HG03432 (cell line): ENCODE results near the gene CYP1B1.
"Not testable (repeated sequence)": the region's sequence is repeated elsewhere in the genome, so short reads cannot be mapped to it uniquely, and the experiment has no call there.

ENCODE experiments used
- ATAC-seq: cut with Tn5 transposase; IDR thresholded peaks from one replicate; pipeline ENCODE4 v1.9.1; 2021; ENCODE audit warnings: mild to moderate bottlenecking, moderate library complexity; ENCODE audit not compliant: unreplicated experiment

The CYP1B1 gene

DNA sequence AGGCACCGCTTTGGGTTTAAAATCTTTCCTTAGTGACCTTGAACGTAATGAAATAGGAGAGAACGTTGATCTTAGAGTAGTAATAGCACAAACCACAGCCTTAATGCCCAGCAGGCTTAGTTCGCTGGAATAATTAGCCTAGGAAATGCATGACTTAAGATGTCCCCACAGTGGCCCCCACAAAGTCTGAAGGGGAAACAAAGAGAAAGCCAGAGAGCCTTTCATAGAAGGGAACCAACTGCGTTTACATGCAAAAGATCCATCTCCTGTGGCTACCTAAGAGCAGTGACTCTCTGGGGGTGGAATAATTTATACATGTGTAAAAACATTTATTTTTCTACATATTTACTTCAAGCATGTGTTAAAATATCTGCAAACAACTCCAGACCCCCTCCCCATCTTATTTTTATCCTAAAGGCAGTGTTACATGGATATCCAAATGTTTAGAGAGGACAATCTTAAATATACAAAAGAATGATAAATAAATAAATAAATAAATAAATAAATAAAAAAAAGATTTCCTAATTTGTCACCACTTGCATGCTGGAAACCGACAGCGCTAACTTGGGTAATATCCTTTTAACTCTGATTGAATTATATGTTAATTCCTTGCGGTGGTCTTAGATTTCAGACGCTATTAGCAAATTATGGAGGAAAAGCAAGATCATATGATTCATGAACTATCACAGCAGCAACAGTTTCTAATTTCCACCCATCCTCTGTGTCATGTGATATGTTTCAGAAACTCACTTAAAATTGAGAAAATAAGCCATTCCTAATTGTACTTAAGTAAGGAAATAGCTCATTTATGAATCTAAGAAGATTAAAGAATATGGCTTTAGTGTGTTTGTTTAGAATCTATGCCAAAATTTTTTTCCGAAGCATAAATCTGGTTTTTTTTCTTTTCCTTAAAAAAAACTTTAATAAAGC is 23.4 kb upstream of the CYP1B1 start:
- ATAC-seq, result no peak

DNA sequence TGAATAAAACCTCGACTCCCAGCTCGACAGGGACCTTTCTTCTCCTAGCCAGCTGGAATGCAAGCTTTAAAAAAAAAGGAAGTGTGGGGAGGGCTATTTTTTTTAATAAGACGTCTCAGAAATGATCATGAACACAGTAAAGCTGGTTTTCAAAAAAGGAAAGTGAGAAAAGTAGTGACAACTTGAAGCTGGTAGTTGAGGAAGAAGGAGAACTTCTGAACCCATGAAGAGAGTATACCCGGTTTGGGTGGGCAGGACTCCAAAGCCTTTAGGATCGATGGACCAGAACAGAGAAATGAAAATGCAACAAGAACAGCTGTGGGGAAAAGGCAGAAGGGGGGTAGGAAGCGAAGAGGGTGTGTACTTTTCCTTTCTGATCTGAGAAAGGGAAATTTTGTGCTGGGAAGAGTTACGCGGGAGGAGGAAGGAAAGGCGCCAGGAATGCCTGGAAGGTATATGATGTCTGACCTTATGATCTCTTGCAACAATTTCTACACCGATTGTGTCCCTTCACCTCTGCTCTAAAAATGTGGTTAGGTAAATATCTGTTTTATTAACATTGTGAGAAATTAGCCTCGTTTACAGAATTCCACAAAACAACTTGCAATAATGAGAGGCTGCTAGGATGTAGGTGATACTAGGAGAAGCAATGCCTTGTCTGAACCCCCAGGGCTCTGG is 22.6 kb upstream of the CYP1B1 start:
- no peak for ATAC-seq

DNA sequence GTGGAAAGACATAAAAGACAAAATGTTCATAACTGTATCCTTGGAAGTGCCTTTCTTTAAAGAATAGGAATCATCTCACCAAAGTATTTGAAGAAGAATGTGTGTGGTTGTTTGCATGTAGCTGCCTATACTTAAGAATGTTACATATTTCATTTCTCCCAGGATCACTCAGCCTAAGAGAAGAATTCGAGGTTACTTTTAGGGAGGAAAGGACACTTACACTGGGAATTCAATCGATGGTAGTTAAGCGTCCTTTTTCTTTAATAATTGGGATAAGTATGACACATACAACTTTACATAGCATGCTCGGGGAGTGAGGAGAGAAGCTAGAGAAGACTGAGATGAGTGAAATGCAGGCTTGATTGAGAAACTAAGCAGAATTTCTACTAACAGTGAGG is 22.0 kb upstream of the CYP1B1 start:
- no peak for ATAC-seq

DNA sequence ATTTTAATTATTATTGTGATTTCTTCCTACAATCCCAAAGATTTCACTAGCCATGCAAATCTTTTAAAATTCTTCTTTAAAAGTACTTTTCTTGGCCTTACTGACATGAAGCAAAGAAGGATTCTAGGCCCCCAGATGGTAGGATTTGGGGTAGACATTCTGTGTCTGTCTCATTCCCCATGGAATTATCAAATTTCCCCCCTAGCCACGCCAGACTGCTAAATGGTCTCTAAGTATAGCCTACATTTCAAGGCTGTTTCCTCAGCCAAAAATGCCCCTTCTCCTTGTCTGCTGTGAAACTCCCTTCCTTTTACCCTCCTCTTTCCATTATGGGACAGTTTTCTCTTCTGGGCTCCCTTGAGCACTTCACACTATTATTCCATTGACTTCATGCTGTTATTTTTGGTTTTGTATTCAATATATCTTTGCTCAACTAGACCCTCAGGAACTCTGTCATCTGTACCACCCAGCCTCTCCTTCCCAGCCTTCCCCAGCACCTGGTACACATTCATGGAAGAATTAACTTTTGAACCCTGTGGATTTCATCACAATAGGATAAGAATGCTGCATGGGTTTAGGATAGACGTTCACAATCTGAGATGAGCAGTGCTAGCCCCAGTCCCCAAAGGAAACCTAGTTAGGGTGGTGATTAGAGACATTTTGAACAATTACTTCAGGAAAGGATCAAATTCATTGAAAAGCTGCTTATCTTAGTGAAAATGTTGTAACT is 21.5 kb upstream of the CYP1B1 start:
- no peak for ATAC-seq

DNA sequence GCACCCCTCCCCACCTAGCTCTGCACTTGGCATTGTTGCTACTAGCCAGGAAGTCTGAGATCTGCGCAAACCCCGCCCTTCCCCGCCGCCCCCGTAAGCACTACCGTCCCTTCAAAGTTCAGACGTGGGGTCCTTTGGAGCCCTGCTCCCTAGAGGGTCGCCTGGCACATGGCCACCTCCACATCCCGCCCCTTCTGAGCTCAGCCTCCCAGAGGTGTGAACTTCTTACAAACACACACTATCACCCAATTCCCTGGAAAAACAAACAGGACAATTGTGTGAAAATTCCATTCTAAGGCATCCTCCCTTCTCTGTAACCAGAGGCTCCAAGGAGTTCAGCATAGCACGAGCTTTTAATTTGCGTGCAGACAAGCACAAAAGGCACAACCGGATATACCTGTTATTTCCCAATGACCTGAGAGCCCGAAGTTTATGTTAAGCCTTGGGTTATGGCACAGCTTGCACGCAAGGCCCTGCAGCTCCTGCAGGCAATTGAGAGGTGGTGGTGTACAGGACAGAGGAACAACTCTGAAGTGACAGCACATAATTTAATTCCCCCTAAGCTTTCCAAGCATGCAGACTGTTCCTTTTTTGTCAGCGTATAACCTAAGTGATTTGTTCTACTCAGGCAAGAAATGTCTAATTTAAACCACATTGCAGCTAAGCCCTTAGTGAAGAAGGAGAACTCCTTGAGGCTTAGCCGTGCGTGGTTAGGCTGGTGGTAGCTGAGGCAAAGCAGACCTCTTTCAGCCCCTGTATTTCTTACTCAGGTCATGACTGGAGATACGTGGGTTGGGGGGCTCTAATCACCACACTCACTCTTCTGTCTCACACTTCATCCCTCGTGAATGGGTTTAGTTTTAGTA is 20.3 kb upstream of the CYP1B1 start:
- ATAC-seq, result peak; percentile 71

DNA sequence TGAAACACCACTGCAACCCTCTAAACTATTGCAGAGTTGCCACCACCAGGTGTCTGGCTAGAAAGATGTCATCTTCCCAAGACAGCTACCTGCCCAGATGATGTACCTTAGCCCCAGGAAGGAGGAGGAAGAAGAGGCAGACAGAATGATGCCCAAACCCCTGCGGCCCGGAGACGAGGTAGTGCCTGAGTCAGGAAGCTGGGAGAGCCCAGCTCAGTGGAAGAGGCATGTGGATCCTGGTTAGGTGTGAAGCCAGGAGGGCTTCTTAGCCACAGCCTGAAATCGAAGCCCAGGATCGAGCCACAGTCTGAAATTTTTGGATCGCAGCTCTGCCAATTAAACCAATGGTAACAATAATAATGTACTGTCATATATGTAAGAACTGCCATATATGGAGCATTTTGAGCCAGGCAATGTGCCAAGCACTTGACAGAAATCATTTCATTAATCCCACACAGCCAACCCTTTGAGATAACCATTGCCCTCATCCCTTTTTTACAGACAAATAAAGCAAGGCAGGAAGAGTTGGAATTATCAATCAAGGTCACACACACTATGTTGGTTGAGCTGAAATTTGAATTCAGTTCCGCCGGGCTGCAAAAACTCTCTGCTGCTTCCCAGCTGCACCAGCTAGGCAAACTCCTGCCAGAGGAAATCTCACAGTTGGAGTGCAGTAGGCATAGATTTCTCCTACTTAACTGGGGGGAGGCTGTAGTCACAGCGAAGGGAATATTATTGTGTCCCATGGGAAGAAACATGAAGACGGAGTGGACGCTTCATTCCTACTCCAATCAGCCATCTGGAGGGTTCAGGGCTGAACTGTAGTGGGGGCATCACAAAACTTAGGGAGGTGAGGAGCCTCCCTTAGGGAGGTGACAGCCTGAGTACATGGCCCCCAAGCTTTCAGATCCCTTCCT is 19.4 kb upstream of the CYP1B1 start:
- no peak for ATAC-seq

DNA sequence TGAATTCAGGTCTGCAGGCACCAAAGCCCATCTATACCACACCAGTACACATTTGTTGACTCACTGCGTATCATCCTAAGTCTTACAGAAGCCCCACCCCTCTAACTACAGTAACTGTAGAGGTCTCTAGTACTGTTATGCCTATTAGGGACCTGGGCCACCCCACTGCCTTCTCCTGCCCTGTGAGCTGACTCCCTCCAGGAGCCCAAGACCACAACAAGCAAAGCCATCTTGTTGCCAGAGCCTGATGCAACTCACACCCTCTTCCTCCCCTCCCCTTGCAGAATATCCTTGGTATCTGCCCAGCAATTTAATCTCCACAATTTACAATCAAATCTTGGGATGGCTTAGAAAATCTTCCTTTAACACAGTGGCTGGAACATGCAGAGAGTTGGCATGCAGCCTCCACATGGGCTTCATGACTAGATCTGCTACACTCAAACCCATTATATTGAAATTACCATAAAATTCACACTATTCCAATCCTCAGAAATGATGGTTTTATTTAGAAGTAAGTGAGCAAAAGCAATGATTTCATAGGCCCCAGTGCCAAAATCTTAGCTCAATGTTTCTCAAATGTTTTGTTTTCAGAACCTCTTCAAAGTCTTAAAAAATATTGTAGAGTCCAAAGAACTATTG is 17.7 kb upstream of the CYP1B1 start:
- no peak for ATAC-seq

DNA sequence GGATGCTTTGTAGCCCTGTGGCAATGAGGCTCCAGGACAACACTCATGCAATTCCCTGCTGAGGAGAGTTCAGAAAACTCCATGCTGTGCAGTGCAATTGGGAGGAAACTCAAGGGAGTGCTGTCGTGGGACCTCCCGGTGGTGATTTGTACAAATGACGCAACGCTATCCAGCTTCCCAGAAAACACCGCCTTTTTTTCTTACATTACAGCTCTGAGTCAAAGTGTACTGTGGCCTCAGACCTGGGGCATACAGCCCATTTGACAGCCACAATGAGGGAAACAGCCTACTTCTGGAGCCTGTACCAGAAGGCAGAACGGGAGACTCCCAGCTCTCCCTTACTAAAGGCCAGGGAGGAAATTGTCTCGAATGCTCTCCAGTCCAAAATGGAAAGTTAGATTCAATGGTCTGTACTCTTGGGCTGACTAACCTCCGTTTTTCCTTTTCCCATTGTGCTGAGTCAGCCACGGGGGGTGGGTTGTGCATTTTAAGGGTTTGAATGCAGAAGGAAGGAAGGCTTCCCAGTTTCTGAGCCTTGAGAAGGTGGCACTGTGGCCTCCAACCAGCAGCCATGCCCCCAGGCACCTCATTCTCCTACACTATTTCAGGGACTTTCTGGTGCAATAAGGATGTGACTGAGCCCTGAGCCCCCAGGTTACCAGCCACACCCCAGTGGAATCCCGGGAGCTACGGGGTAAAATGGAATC is 16.4 kb upstream of the CYP1B1 start:
- no peak for ATAC-seq

DNA sequence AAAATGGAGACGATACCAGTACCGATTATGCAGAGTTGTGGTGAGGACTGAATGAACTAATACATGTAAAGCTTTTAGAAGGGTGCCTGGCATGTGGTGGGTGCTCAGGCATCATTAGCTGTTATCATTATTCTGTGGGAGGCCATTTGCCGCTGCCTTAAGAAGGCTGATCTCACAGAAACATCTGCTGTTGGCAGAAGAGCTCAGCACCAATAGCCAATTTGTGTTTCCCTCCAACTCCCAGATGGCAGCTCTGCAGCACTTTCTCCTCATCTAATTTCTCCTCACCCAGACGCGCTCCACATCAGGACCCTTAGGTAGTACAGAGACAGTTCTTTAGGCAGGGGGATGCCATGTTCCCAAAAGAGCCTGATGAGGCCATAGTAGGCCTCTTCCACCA is 15.8 kb upstream of the CYP1B1 start:
- no peak for ATAC-seq

DNA sequence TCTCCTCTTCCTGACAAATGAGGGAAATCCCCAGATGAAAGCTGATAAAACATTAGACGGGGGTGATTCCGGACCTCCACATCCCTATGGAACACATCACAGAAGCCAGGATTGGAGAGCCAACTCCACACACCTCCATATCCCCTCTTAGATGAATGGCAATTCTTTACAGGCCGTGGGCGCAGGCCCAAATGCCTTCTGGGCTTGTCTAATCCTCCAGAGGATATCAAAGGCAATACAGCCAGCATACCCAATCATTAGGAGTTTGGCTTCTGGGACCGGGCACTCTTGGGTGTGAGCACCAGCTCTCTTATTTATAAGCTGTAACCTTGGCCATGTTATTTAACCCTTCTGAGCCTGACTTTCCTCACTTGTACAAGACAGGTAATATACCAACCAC is 15.0 kb upstream of the CYP1B1 start:
- ATAC-seq, result no peak

DNA sequence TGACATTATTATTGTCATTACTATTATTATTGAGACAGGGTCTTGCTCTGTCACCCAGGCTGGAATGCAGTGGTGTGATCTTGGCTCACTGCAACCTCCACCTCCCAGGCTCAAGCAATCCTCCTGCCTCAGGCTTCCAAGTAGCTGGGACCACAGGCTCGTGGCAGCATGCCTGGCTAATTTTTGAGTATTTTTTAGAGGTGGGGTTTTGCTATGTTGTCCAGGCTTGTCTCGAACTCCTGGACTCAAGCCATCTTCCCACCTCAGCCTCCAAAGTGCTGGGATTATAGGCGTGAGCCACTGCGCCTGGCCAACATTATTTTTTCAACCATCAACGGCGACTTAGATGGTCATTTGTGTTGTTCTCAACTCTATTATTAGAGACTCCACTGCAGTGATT is 14.3 kb upstream of the CYP1B1 start:
- ATAC-seq, result not testable (repeated sequence)

DNA sequence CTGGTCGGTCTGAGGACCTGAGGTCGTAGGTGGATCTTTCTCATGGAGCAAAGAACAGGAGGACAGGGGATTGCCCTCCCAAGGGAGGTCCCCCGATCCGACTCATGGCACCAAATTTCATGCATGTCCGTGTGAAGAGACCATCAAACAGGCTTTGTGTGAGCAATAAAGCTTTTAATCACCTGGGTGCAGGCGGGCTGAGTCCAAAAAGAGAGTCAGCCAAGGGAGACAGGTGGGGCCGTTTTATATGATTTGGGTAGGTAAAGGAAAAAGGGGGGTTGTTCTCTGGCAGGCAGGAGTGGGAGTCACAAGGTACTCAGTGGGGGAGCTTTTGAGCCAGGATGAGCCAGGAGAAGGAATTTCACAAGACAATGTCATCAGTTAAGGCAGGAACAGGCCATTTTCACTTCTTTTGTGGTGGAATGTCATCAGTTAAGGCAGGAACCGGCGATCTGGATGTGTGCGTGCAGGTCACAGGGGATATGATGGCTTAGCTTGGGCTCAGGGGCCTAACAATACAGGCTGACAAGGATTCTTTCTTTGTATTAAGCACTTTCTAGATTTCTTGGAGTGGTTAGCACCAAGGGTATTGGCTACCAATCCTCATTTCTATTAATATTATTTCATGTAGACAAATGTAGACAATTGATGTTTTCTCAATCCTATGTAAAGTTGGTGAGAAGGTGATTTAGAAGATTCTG is 10.2 kb upstream of the CYP1B1 start:
- ATAC-seq, result not testable (repeated sequence)

DNA sequence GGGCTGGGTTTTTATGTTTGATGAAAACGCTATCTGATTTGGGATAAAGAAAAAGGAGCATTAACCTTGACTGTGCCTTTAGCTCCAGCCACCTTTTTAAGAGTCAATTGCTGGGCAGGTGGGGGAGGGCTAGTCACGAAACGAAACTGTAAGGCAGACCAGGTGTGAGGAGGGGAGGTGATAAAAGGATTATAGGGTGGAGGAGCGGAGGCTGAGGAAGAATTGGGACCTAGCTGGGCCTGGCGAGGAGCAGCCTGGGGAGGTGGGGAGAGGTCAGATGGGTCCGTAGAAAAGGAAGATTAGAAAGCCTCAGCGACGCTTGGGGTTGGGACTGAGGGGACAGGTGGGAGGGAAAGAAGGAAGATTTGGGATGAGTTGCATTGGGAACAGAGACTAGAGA is 8.6 kb upstream of the CYP1B1 start:
- ATAC-seq, result not testable (repeated sequence)

DNA sequence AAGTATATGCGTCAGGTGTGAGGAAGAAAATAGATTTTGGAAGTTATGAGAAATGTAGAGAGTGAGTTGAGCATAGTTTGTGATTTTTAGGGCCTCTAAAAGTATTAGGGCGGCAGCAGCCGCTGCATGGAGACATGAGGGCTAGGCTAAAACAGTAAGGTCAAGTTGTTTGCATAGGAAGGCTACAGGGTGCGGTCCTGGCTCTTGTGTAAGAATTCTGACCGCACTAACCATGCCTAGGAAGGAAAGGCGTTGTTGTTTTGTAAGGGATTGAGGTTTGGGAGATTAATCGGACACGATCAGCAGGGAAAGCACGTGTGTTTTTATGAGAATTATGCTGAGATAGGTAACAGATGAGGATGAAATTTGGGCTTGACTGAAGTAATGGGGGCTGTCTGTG is 6.8 kb upstream of the CYP1B1 start:
- ATAC-seq, result not testable (repeated sequence)

DNA sequence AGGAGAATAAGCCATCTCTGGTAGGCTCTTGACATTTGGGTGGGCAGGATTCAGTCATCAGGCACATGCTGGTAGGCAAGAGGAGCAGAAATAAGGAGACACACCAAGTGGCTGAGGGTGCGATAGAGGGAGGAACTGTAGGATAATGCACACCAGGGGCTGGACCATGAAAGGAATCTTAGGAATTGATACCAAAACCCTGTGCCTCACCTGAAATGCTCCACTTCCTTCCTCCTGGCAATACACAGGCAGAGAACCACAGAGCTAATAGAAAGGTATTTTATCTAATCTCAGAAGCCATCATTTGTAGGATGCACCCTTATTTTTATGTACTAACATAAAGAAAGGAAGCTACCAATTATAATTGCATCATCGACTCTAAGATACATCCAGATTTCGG is 4.4 kb upstream of the CYP1B1 start:
- no peak for ATAC-seq

DNA sequence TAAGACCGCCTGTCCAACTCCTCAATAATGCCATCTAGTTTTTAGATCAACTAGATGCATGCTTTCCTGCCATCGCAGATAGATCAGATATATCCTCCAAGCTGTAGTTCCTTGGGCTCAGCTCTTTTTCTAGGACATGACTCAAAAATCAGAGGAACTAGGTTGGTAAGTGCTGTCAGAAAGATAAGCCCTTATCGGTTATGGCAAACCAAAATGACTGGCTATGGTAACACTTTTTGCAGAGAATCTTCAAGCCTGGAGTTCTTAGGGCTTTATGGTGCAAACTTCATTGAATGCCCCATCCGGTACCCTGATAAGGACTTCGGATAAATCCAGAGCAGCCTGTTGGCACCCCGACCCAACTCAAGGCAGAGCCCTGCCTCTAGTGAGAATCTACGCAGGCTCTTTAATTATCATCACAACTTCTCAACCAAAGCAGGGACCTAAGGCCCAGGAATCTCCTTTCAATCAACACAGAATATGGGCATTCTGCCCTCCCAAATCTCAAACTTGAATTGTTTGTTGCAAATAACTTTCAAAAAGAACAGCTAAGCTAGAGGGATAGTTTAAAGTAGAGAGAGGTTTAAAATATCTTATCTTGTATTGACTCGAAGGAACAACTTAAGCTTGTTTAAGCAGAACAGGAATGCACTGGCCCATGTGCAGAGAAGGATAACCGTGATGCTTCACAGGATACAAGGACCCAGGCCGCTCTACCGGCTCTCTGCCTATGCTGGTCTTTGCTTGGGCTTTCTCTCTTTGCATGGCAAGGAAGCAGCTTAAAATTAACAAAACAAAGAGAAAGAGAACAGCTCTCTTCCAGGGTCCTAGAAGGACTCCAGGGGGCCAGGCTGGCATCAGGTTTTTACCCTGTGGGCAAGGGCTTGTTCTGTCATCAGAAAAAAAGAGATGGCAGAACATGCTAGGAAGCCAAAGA is 3.4 kb upstream of the CYP1B1 start:
- ATAC-seq, result no peak

DNA sequence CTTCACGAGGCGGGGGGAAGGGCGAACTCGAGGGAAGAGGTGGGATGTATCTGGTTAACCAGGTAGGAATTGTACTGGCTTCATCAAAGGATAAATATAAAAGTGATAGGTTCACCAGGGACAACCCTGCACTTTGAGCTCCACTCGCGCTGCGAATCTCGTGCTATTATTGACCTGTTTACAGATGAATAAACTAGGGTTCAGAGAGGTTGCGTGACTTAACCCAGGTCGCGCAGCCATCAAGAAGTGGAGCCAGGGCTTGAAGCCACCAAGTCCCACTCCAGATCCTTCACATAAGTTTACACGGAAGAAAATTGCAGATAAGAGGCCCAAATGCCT is 1.4 kb upstream of the CYP1B1 start:
- ATAC-seq, result no peak
